Measurements from ENCODE around the gene CNTN4.

- TF ChIP-seq EP300 (IDR thresholded peaks at IDR 0.05) (no peak), CTCF (IDR thresholded peaks at IDR 0.05) (no peak), POLR2A (IDR thresholded peaks at IDR 0.05) (no peak)
These were observed 1003.2 kb downstream of the CNTN4 start for GRCh38 chr3:3101660-3102458.

Measured in tibial nerve (tissue), 4 donors.